Measurements from ENCODE around the gene KCMF1. TPM values are rescaled to one million over a fixed set of nuclear protein-coding genes. Genes with fewer than 3 reads are reported as not detected.

Gene KCMF1
- total and polyA plus RNA-seq, 2 of the 13 experiments (the other 11 are each of a cell fraction or from before 2014, with no cell fraction given), result 62.1 to 116 TPM

- no peak; the same call in 1 of the 2 replicates for TF ChIP-seq ZNF142 (CRISPR knock-in tag; IDR thresholded peaks at IDR 0.05)
- no peak for TF ChIP-seq ZNF557 (CRISPR knock-in tag; IDR thresholded peaks at IDR 0.05)
- peak; percentile 37; the same call in 1 of the 2 replicates for TF ChIP-seq ZNF552 (CRISPR knock-in tag; IDR thresholded peaks at IDR 0.05; ENCODE audit: borderline replicate concordance)
- TF ChIP-seq ZNF230 (CRISPR knock-in tag; IDR thresholded peaks at IDR 0.05), result peak; percentile 97
- TF ChIP-seq ZNF33B (CRISPR knock-in tag; IDR thresholded peaks at IDR 0.05), result peak; percentile 94; the same call in 1 of the 2 replicates
- peak; percentile 92 for TF ChIP-seq KAT8 (CRISPR knock-in tag; IDR thresholded peaks at IDR 0.05)
- TF ChIP-seq HIC2 (CRISPR knock-in tag; IDR thresholded peaks at IDR 0.05; ENCODE audit: low read depth), result 0 out of 2 replicates have a peak, but pooled peaks have one; percentile 66
- TF ChIP-seq MATR3 (CRISPR knock-in tag; IDR thresholded peaks at IDR 0.05), result no peak
- peak; percentile 99 for TF ChIP-seq KDM3A (CRISPR knock-in tag; IDR thresholded peaks at IDR 0.05; ENCODE audit: low read depth)
- TF ChIP-seq NFATC3 (CRISPR knock-in tag; IDR thresholded peaks at IDR 0.05), result no peak; the same call in 1 of the 2 replicates
- TF ChIP-seq PHF5A (CRISPR knock-in tag; IDR thresholded peaks at IDR 0.05; ENCODE audit: low read depth, unreplicated experiment), result peak; percentile 98
- no peak for TF ChIP-seq MBNL3 (CRISPR knock-in tag; conservative IDR thresholded peaks at IDR 0.05)
- TF ChIP-seq CBX5 (CRISPR knock-in tag; IDR thresholded peaks at IDR 0.05; ENCODE audit: borderline replicate concordance), result peak; percentile 99
- TF ChIP-seq NR2C2 (CRISPR knock-in tag; IDR thresholded peaks at IDR 0.05; ENCODE audit: borderline replicate concordance), result peak; percentile 57; the same call in 1 of the 2 replicates
- 0 out of 2 replicates have a peak, but pooled peaks have one; percentile 78 for TF ChIP-seq THAP7 (CRISPR knock-in tag; IDR thresholded peaks at IDR 0.05)
- peak; percentile 98 for TF ChIP-seq TRAFD1 (CRISPR knock-in tag; IDR thresholded peaks at IDR 0.05; ENCODE audit: borderline replicate concordance)
- peak; percentile 66; the same call in 1 of the 2 replicates for TF ChIP-seq NCOR1 (IDR thresholded peaks at IDR 0.05; ENCODE audit: borderline replicate concordance, low read length)
- peak; percentile 88 for TF ChIP-seq BCL3 (CRISPR knock-in tag; IDR thresholded peaks at IDR 0.05)
Measured at GRCh38 chr2:84925724-84926376, 45.1 kb upstream of the KCMF1 start (continued).
